ENCODE measurements around the gene LCOR.

DNA sequence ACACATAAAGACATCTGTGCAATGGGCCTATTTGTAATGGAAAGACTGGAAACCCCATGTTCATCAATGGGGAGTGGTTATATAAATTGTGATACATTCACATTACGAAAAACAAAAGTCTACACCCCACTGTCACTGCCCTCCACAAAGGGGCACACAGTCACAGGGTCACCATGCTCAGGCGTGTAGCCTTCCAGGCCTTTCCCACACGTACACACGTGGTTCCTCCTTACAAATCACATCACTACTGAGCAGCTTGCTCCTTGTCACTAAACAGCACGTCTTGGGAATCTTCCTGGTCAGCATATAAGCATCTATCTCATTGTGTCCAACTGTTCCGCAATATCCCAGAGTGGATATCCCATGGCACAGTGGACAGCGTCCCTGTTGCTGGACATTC lies 190.5 kb downstream of the LCOR start:
- TF ChIP-seq, protein P1, sequence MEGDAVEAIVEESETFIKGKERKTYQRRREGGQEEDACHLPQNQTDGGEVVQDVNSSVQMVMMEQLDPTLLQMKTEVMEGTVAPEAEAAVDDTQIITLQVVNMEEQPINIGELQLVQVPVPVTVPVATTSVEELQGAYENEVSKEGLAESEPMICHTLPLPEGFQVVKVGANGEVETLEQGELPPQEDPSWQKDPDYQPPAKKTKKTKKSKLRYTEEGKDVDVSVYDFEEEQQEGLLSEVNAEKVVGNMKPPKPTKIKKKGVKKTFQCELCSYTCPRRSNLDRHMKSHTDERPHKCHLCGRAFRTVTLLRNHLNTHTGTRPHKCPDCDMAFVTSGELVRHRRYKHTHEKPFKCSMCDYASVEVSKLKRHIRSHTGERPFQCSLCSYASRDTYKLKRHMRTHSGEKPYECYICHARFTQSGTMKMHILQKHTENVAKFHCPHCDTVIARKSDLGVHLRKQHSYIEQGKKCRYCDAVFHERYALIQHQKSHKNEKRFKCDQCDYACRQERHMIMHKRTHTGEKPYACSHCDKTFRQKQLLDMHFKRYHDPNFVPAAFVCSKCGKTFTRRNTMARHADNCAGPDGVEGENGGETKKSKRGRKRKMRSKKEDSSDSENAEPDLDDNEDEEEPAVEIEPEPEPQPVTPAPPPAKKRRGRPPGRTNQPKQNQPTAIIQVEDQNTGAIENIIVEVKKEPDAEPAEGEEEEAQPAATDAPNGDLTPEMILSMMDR (IDR thresholded peaks at IDR 0.05): no peak
- TF ChIP-seq POLR2A (IDR thresholded peaks at IDR 0.05): no peak

Data from heart left ventricle (tissue), 13 donors.